HG03108 (cell line): ENCODE results near the gene CREM.

ENCODE experiments used
- ATAC-seq: cut with Tn5 transposase; IDR thresholded peaks from one replicate; pipeline ENCODE4 v1.9.1; 2021; ENCODE audit warnings: moderate library complexity; ENCODE audit not compliant: unreplicated experiment

CREM gene

DNA sequence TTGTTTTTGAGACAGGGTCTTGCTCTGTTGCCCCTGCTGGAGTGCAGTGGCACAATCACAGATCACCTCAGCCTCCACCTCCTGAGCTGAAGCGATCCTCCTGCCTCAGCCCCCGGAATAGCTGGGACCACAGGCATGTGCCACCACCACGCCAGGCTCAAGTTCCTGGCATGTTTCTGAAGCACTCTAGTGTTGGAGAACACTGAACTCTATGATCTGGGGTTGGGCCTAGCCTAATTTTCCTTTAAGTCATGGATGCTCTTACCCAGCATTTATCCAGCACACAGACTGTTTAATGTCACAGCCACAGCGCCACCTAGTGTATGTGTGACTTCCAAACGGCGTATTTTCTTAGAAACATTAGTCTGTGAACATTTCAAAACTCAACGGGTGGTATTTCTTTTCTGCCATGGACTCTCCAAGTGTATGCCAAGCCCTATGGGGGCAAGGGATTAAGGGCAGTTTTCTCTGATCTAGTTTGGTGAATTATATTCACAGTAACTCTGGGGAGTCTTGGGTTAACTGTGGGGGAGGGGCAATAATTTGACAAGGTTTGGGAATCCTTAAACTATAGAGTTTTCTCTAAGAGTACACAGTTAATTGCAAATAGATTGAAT lies 91.8 kb downstream of the CREM start:
- ATAC-seq, result peak; percentile 65

DNA sequence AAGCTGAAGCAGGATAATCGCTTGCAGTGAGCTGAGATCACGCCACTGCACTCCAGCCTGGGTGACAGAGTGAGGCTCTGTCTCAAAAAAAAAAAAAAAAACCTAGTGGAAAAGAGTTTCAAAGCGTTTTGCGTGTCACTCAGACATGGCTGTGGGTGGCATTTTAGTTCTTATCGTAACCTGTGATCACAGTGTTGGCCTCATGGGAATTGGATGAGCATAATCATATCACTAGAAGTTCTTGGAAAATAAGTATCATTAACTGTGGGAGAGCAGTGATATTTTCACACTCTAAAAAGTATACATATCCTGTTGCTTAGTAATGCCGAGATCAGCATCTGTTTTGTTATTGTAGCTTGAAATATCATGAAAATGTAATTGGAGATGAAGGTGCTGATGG lies 92.6 kb downstream of the CREM start:
- no peak for ATAC-seq

DNA sequence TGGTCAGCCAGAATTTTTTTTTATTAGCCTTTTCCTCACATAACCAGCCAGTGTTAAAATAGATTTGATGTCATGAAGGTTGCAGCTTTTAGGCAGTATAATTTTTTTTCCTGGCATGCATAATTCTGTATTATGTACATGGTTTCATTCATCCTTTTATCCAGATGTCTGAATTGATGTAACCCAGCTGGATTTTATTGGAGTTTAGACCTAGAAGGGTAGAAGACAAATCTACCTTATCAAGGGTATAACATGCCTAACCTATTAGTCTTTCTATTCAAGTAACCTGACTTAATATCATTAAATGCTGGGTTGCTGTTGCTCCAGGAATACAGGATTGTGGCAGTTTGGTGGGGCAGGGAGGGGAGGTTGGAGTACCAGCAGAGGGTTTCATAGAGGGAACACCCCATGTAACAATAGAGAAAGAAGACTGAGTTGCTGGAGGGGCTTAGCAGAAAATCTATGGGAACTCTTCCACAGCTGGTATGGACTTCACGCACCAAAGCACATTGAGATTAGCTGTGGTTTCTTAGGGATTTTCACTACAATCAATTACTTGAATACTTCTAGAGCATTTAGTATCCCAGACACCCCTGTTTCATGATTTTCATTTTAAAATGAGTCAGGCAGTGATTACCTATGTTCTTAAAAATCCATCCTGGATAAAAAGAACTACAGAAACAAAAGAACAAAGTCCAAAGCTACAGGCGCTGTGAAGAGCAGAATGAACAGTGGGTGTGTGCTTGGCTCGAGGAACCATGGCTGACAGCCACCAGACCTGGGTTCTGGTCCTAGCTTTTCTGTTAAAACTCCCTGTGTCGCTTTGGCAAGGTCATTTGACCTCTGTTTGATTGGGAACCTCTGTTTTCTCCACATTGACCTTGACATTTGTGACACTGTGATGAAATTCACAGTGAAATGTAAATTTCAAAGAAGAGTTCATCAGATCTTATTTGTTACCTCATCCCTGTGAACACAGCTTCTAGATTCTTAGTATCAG lies 93.5 kb downstream of the CREM start:
- no peak for ATAC-seq

- no peak for ATAC-seq
These were observed 96.4 kb downstream of the CREM start for GRCh38 chr10:35223016-35223415.

DNA sequence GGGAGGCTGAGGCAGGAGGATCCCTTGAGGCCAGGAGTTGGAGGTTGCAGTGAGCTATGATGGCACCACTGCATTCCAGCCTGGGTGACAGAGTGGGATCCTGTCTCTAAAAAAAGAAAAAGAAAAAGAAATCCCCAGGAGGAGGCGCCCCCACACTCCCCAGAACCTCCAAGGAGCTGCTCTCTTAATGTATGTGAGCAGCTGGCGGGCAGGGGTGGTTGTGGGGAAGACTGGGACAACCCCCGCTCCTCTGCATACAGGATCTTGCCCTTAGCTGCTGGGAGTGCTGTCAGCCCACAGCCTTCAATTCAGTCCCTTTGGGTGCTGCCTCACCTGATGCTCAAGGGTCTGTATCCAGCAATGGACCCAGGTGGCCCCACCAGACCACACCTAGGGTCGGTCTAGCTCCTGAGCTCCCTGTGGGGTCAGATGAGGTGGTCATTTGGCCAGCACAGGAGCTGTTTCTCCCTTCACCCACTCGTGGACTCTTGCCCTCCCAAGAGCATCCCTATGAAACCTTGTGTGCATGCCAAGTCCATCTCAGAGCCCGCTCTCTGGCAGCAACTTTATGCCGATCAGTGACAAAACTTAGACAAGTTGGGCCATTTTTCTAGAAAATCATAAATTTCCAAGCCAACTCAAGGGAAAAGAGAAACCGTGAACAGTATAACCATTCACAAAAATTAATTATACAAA lies 97.5 kb downstream of the CREM start:
- ATAC-seq, result no peak

- no peak for ATAC-seq
These were observed 98.6 kb downstream of the CREM start for GRCh38 chr10:35225204-35225603.

DNA sequence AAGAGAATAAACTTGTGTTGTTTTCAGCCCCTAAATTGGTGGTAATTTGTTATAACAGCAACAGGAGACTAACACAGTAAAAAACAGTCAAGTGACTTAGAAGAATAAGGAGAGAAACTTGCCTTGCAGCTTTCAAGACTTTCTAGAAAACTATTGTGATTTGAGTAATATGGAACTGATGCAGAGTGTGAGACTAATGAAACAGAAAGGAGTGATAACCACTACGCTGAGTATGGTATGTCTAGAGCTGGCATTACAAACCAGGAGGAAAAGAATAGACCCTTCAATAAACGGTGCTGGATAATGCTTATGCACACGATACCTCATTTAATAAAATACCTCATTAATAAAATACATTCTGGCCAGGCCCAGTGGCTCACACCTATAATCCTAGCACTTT lies 99.9 kb downstream of the CREM start:
- ATAC-seq, result no peak

DNA sequence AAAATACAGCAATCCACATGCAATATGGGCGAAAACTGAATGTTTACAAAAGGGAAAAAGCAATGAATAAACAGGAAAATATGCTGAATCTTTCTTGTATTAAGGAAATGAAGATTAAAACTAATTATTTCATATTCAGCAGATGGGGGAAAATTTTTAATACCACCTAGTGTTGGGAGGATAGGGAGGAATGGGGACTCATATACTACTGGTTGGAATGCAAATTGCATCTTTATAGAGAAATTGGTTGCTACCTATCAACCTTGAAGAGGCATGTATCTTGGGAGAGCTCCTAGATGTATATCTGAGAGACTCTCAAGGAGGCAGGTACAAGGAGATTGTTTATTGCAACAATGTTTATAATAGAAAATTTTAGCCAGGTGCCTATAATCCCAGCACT lies 101.4 kb downstream of the CREM start:
- ATAC-seq, result no peak

DNA sequence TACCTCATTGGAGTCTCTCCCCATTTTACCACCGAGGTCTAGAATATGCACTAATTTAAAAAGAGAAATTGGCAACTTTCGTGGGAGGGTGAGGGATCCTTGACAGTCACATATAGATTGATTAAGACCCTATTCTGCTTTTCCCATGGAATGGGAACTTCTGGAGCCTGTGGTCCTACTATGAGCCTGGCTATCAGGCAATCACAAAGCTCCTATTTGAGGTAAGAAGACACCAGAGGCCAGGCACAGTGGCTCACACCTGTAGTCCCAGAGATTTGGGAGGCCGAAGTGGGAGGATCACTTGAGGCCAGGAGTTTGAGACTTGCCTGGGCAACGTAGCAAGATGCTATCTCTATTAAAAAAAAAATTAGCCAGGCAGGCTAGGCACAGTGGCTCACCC lies 105.0 kb downstream of the CREM start:
- ATAC-seq, result no peak

DNA sequence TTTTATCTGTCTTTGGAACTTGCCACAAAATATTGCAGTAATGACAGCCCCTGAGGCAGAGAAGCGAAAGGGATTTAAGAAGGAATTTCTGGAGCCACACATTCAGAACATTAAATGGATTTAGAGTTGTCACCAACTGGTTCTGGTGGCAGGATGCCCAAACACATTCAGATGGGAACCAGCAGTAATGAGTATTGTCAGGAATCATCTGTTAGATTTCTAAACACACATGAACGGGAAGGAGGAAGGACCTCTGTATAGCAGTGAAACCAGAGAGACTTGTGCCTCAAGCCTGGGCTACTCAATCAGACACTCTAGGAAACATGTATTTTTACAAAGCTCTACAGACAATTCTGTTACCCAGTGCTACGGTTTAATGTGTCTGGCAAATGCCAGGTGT lies 105.9 kb downstream of the CREM start:
- no peak for ATAC-seq

DNA sequence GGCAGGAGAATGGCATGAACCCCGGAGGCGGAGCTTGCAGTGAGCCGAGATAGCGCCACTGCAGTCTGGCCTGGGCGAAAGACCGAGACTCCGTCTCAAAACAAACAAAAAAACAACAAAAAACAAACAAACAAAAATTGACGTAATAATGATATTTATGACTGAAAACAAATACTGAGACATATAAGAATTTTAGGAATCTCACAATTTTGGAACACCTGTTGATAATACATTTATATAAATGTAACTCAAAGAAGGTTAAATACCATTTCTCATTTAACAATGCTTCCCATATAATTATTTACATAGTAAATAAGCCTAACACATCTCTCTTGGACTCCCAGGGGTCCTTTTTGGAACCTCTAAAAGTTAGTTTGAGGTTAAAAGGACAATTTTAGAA lies 107.4 kb downstream of the CREM start:
- ATAC-seq, result no peak

DNA sequence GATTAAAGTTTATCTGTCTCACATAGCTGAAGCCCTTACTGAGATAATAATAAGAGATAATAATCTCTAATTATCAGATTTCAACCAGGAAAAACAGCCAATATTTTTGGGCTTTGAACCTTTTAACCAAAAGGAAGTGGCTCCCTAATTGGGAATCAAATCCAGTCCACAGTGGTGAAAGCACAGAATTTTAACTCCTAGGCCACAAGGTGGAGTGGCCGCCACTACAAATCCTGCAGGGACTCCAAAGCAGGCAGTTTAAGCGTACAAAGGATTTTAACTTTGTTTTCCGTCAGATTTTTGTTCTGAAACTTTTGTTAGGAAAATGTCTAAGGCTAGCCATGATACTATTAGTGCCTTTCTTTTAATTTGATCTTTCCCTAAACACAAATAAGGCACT lies 110.1 kb downstream of the CREM start:
- no peak for ATAC-seq

DNA sequence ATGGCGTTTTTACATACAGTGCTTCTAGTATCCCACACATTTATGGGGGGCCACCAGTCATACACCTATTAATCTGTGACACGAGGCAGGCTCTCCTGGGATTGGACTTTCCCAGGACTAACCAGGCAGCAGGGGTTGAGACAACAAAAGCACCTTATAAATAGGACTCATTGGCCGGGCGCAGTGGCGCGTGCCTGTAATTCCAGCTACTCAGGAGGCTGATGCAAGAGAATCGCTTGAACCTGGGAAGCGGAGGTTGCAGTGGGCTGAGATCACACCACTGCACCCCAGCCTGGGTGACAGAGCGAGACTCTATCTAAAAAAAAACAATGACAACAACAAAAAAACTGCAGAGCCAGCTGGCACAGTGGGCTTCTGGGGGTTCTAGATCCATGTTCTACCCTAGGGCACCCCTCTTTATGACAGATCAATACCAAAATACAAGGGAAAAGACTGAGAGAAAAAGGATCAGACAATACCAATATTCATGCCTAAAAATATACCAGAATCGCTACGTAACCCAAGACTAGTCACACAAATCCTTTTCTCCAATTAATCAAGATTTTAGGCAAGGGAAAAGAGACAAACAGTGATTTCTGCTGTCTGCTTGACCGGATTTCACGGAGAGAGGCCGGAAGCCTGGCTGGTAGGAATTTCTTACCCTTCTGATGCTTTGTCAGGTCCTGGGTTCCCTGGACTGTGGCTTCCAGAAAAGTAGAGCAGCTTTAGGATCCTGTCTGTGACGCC lies 111.3 kb downstream of the CREM start:
- no peak for ATAC-seq

GRCh38 chr10:35244549-35244948 lies 117.9 kb downstream of the CREM start:
- ATAC-seq, result no peak

DNA sequence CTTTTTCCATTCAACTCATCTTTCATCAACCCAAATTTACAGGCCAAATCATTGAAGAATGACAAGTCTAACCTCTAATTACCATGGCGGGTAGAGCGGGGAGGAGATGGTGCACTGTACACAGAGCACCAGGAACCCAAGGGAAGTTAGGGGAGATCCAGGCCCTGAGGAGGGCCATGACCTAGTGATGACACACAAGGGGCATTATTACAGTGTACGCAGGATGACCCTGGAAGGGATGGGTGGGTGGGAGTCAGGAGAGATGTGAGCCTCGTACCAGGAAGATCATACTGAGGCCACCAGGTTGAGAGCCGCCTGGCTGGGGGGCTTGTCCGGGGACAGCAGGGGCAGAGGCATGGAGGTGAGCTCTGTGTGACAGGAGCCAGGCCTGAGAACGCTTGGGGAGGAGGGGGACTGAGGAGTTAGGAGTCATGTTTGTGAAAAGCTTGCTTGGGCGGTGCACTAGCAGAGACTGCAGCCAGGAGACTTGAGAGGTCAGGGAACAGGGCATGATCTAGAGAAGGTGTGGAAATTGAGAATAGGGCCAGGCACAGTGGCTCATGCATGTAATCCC lies 120.2 kb downstream of the CREM start:
- ATAC-seq, result no peak

- ATAC-seq, result no peak
These were observed 124.9 kb downstream of the CREM start for GRCh38 chr10:35251373-35252100.

GRCh38 chr10:35257057-35257983 lies 130.7 kb downstream of the CREM start:
- ATAC-seq, result no peak

DNA sequence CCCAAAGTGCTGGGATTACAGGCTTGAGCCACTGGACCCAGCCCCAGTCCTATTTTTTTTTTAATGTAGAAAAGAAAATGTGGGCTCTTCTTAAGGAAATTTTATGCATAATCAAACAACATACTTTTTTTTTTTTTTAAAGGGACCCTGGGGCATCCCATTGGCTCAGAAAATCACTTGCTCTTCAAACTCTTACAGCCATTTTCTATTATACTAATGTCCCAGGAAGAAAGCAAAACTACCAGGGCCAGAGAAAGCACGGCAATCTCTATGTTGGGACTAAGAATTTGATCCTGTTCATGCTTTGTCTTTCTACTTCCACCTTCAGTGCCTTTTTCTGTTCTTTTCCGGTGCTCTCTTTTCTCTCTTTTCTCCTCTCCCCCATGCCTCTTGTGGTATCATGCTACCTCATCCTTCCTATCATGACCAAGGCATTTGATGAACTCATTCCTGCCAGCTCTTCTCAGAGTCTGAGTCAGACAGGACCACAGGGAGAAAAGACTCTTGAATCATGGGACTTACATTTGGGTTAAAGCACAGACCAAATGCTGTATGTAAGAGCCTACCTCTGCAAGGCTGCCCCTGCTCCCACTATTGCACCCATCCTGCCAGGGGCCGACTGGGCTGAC lies 133.2 kb downstream of the CREM start:
- no peak for ATAC-seq

DNA sequence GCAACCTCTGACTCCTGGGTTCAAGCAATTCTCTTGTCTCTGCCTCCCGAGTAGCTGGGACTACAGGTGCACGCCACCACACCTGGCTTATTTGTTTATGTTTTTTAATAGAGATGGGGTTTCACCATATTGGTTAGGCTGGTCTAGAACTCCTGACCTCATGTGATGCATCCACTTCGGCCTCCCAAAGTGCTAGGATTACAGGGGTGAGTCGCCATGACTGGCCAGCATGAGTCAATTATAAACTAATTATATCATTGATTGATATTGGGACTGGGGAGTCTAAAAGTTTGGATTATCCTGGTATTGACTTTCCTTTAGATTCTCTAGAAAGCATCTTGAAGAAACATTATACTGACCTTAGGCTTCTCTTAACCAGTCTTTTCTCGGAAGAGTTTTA lies 135.8 kb downstream of the CREM start:
- ATAC-seq, result no peak
